PC-3 (cell line): ENCODE data around the gene G3BP2. TPM values are rescaled to one million over a fixed set of nuclear protein-coding genes. Genes with fewer than 3 reads are reported as not detected.
A peak's percentile ranks its signal among the peaks of the same experiment; 100 is the strongest.
"Not testable (repeated sequence)": the region's sequence is repeated elsewhere in the genome, so short reads cannot be mapped to it uniquely, and the experiment has no call there.

Source experiments
- ATAC-seq: fragments of 200-7000 bp; cut with Tn5 transposase; 2 replicates; pipeline ENCODE4 v1.9.1; 2020; ENCODE audit warnings: mild to moderate bottlenecking, moderate library complexity
- BruUV-seq: library from RNA; stranded (reverse); fragments of 400-500 nt; replicated peaks from 2 replicates; lab custom pipeline; 2021; lab: Mats Ljungman, UMichigan
- CTCF ChIA-PET: fragments of 300-600 bp; sonication (Branson Sonifier 250); formaldehyde crosslinking; loops from one replicate; lab custom pipeline; 2022; ENCODE audit warnings: antibody characterized with exemption; lab: Charles Lee
- POLR2A ChIA-PET: fragments of 300-600 bp; sonication (Branson Sonifier 250); formaldehyde crosslinking; loops from one replicate; lab custom pipeline; 2022; ENCODE audit warnings: antibody characterized with exemption; ENCODE audit not compliant: unreplicated experiment; lab: Charles Lee
- DNase-seq: peaks from one replicate; pipeline ENCODE4 v3.0.0-alpha.2; 2015
- H2AFZ ChIP-seq: fragments of 300-600 bp; sonication (generic); 2 replicates; pipeline ENCODE4 v1.6.0; 2016; ENCODE audit warnings: antibody characterized with exemption, low read length
- H3F3A ChIP-seq: fragments of 300-600 bp; sonication (generic); one replicate; pipeline ENCODE4 v1.6.0; 2017; ENCODE audit warnings: antibody characterized with exemption, low read length, control low read depth, mild to moderate bottlenecking; ENCODE audit not compliant: unreplicated experiment
- H3K27ac ChIP-seq: fragments of 300-600 bp; sonication (generic); 2 replicates; pipeline ENCODE4 v1.5.1; 2016; ENCODE audit warnings: mild to moderate bottlenecking, low read length
- H3K27me3 ChIP-seq: fragments of 300-600 bp; sonication (generic); 2 replicates; pipeline ENCODE4 v1.6.1; 2016; ENCODE audit warnings: low read length, mixed read lengths
- H3K36me3 ChIP-seq: fragments of 300-600 bp; sonication (generic); 2 replicates; pipeline ENCODE4 v1.6.1; 2016; ENCODE audit warnings: low read depth, mixed run types, low read length, mixed read lengths
- H3K4me1 ChIP-seq: fragments of 300-600 bp; sonication (generic); 2 replicates; pipeline ENCODE4 v1.5.1; 2016; ENCODE audit warnings: low read length; ENCODE audit not compliant: insufficient read depth
- H3K4me2 ChIP-seq: fragments of 300-600 bp; sonication (generic); 2 replicates; pipeline ENCODE4 v1.6.0; 2016; ENCODE audit warnings: low read length
- H3K4me3 ChIP-seq: fragments of 300-600 bp; sonication (generic); 2 replicates; pipeline ENCODE4 v1.5.1; 2016; ENCODE audit warnings: mild to moderate bottlenecking, low read length, mixed read lengths
- H3K79me2 ChIP-seq: fragments of 300-600 bp; sonication (generic); 2 replicates; pipeline ENCODE4 v1.6.1; 2017; ENCODE audit warnings: low read length, mixed read lengths
- H3K9ac ChIP-seq: fragments of 300-600 bp; sonication (generic); 2 replicates; pipeline ENCODE4 v1.6.0; 2016; ENCODE audit warnings: mild to moderate bottlenecking, low read length
- H3K9me2 ChIP-seq: fragments of 300-600 bp; sonication (generic); replicated peaks from 2 replicates; pipeline ENCODE4 v1.6.1; 2016; ENCODE audit warnings: mixed run types, low read length, mixed read lengths
- H3K9me3 ChIP-seq: fragments of 300-600 bp; sonication (generic); 2 replicates; pipeline ENCODE4 v1.6.1; 2016; ENCODE audit warnings: low read length, mixed read lengths
- H4K20me1 ChIP-seq: fragments of 300-600 bp; sonication (generic); 2 replicates; pipeline ENCODE4 v1.6.1; 2016; ENCODE audit warnings: low read length, mixed read lengths
- EZH2 ChIP-seq: fragments of 300-600 bp; sonication (generic); IDR thresholded peaks from one replicate; pipeline ENCODE4 v1.6.1; 2017; ENCODE audit warnings: antibody characterized with exemption, mild to moderate bottlenecking, low read length; ENCODE audit not compliant: unreplicated experiment
- EZH2phosphoT487 ChIP-seq: fragments of 300-600 bp; sonication (generic); IDR thresholded peaks from 2 replicates; pipeline ENCODE4 v1.6.1; 2018; ENCODE audit warnings: mild to moderate bottlenecking, antibody characterized with exemption, low read length, borderline replicate concordance
- intact Hi-C: fragments of 100-400 bp; cut with micrococcal nuclease; formaldehyde crosslinking; loops from 2 replicates; pipeline ENCODE4 v1.9.0; 2023
- total RNA-seq: library from RNA; depleted of rRNA; stranded (reverse); fragments of >200 nt; gene quantifications from 2 replicates; pipeline ENCODE4 v1.2.3, GENCODE V29; 2014
- TF ChIP-seq, protein P1 (sequence below): fragments of 300-600 bp; sonication (generic); conservative IDR thresholded peaks from 2 replicates; pipeline ENCODE4 v1.5.1; 2017; ENCODE audit warnings: antibody characterized with exemption, low read depth, mild to moderate bottlenecking, low read length

The G3BP2 gene
- total RNA-seq, 1 experiment from 2014 or later: 68.7 TPM

DNA sequence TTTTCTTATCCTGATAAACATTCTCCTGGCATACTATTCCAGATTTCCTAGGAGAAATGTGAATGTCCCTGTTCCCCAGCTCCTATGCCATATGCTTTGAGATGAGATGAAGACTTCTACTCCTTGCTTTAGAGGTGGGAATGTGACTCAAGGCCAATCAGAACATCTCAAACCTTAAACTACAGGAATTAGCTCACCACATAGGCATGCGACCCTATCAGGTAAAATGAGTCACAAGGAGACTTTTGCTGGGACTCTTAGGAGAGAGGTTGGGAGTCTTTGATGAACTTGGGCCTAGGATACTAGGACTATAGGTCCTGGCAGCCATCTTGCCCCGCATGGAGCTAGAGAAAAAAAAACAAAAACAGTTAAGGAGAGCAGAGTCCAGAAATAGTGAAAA lies 45.3 kb upstream of the G3BP2 start:
- POLR2A ChIA-PET: no interaction called here
- no peaks in the 10 kb centered on the region for H3K36me3 ChIP-seq
- no peaks in the 10 kb centered on the region for H3K9me2 ChIP-seq
- peaks cover 15% of the 10 kb centered on the region for H3K4me1 ChIP-seq
- no peak overlapping the region for H2AFZ ChIP-seq
- DNase-seq (peak; percentile 35), ATAC-seq (no peak)
- no peaks in the 10 kb centered on the region for H4K20me1 ChIP-seq
- TF ChIP-seq, protein P1, sequence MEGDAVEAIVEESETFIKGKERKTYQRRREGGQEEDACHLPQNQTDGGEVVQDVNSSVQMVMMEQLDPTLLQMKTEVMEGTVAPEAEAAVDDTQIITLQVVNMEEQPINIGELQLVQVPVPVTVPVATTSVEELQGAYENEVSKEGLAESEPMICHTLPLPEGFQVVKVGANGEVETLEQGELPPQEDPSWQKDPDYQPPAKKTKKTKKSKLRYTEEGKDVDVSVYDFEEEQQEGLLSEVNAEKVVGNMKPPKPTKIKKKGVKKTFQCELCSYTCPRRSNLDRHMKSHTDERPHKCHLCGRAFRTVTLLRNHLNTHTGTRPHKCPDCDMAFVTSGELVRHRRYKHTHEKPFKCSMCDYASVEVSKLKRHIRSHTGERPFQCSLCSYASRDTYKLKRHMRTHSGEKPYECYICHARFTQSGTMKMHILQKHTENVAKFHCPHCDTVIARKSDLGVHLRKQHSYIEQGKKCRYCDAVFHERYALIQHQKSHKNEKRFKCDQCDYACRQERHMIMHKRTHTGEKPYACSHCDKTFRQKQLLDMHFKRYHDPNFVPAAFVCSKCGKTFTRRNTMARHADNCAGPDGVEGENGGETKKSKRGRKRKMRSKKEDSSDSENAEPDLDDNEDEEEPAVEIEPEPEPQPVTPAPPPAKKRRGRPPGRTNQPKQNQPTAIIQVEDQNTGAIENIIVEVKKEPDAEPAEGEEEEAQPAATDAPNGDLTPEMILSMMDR: no peak
- TF ChIP-seq EZH2phosphoT487 (no peak), EZH2 (no peak)
- H3K4me3 ChIP-seq: no peak overlapping the region
- H3K27ac ChIP-seq: no peak overlapping the region
- no peaks in the 10 kb centered on the region for H3K27me3 ChIP-seq
- CTCF ChIA-PET: no interaction called here
- intact Hi-C loops: no loop called here
- H3K9me3 ChIP-seq: no peaks in the 10 kb centered on the region
- H3K4me2 ChIP-seq: no peak overlapping the region
- no TSS peak for BruUV-seq
- H3K79me2 ChIP-seq: peaks cover 20% of the 10 kb centered on the region
- no peak overlapping the region for H3K9ac ChIP-seq
- no peaks in the 10 kb centered on the region for H3F3A ChIP-seq

DNA sequence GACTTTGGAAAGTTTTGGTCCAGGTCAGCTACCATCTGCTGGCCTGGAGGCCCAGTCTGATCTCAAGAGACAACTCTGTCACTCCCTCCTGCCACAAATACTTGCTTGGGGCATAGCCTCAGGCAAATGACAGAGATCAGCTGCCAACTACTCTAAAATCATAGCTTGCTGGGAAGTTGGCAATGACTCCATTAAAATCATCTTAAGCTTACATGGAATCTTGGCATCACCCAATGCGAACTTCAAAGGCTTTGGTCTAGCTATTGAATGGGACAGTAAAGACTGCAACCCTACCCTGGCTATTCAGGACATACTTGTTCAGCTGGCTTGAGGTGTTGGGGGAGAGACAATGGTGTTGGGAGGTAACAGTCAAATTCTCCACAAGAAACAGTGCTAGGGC lies 44.2 kb upstream of the G3BP2 start:
- Histone ChIP-seq H3F3A (no peaks in the 10 kb centered on the region), H3K4me3 (no peak overlapping the region), H3K27me3 (no peaks in the 10 kb centered on the region), H3K9me2 (no peaks in the 10 kb centered on the region), H4K20me1 (no peaks in the 10 kb centered on the region), H3K9ac (no peak overlapping the region), H3K4me2 (no peak overlapping the region), H2AFZ (no peak overlapping the region), H3K79me2 (peaks cover 10% of the 10 kb centered on the region), H3K9me3 (no peaks in the 10 kb centered on the region), H3K27ac (no peak overlapping the region), H3K4me1 (peaks cover 8% of the 10 kb centered on the region), H3K36me3 (no peaks in the 10 kb centered on the region)
- BruUV-seq: no TSS peak
- ChIA-PET POLR2A (no interaction called here), CTCF (no interaction called here)
- TF ChIP-seq, protein P1: no peak
- TF ChIP-seq EZH2 (no peak), EZH2phosphoT487 (no peak)
- DNase-seq: no peak
- intact Hi-C loops: no loop called here
- ATAC-seq: no peak

DNA sequence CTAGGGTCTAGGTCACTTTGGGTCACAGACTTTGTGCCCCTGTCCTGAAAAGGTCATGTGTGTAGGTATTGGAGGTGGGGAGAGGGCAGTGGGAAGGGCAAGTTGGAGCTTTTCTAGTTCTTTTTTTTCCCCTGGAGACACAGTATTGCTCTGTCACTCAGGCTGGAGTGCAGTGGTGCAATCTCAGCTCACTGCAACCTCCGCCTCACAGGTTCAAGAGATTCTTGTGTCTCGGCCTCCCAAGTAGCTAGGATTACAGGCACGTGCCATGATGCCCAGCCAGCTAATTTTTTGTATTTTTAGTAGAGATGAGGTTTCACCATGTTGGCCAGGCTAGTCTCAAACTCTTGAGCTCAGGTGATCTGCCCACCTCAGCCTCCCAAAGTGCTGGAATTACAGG lies 42.8 kb upstream of the G3BP2 start:
- H3K27ac ChIP-seq, H4K20me1 ChIP-seq, H3K4me2 ChIP-seq, H3K4me3 ChIP-seq, BruUV-seq, H3K9ac ChIP-seq, CTCF ChIA-PET, H3K4me1 ChIP-seq, H3K27me3 ChIP-seq, DNase-seq, intact Hi-C loops, H3K36me3 ChIP-seq, H2AFZ ChIP-seq, H3K9me3 ChIP-seq, POLR2A ChIA-PET, H3K9me2 ChIP-seq, H3F3A ChIP-seq, H3K79me2 ChIP-seq, ATAC-seq: not testable (repeated sequence)
